22Rv1 (cell line): ENCODE results near the gene GRB2.
A peak's percentile ranks its signal among the peaks of the same experiment; 100 is the strongest.

ENCODE experiments used
- H3K27ac ChIP-seq: fragments of 450-650 bp; 2 replicates; pipeline ENCODE4 v1.5.1; 2017
- CTCF ChIP-seq: fragments of 450-650 bp; IDR thresholded peaks from 2 replicates; pipeline ENCODE4 v1.5.1; 2017; ENCODE audit warnings: mild to moderate bottlenecking
- ZFX ChIP-seq: fragments of 450-650 bp; IDR thresholded peaks from 2 replicates; pipeline ENCODE4 v1.6.1; 2017; ENCODE audit warnings: antibody characterized with exemption, borderline replicate concordance

GRB2 gene

GRCh38 chr17:75271233-75271954, 134.1 kb downstream of the GRB2 start:
- TF ChIP-seq CTCF (peak; percentile 92), ZFX (no peak)
- peak overlapping the region; percentile 92 for H3K27ac ChIP-seq

GRCh38 chr17:75270966-75271232, 134.6 kb downstream of the GRB2 start, which contains the start of gene MIF4GD:
Gene MIF4GD (minus strand): TSS chr17:75271231. CDS start chr17:75270195, 1,036 bp downstream.
- TF ChIP-seq ZFX, result no peak
- peak within 1 kb of the TSS; percentile 92 for H3K27ac ChIP-seq

GRCh38 chr17:75270218-75270965, 135.1 kb downstream of the GRB2 start:
- TF ChIP-seq ZFX (no peak), CTCF (no peak)
- H3K27ac ChIP-seq, result peak overlapping the region; percentile 92

- no peak for TF ChIP-seq CTCF
- TF ChIP-seq ZFX, result no peak
- H3K27ac ChIP-seq, result peak overlapping the region; percentile 92
Measured at GRCh38 chr17:75269844-75270217, 135.6 kb downstream of the GRB2 start.
